GM18511 (cell line): ENCODE measurements around the gene ITPK1.

ENCODE experiments used
- ATAC-seq: cut with Tn5 transposase; IDR thresholded peaks from one replicate; pipeline ENCODE4 v1.9.1; 2021; ENCODE audit warnings: mild to moderate bottlenecking, moderate library complexity; ENCODE audit not compliant: unreplicated experiment

ITPK1 gene

DNA sequence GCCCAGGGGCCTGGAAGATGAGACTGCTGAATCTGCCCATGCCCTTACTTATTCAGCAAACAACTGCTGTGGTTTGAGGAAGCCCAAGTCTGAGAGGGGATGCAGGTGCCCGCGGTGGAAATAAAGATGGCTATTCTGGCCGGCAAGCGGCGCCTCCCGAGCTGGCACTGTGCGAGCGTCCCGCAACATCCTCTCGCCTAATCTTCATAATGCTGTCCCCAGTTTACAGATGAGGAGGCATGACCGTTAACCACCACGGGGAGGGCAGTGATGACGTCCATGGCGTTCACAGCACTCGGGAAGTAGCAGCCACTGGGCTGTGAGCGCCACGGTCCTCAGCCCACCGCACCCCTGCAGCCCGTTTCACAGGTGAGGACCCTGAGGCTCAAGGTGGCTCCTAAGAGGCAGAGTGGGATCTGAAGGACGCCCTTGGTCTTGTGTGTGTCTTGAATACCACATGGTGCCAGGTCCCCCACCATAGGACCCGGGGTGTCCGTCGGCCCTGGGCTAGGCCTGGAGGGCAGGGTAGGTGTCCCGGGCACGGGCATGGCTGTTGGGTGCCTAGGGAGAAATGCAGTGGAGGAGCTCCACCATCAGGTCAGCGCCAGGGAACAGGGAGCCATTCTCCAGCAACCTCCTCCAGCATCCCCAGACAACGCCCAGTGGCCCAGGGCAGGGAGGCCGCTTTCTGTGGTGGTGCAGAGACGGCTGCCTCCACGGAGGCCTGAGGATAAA, 172.6 kb downstream of the ITPK1 start:
- ATAC-seq, result no peak

DNA sequence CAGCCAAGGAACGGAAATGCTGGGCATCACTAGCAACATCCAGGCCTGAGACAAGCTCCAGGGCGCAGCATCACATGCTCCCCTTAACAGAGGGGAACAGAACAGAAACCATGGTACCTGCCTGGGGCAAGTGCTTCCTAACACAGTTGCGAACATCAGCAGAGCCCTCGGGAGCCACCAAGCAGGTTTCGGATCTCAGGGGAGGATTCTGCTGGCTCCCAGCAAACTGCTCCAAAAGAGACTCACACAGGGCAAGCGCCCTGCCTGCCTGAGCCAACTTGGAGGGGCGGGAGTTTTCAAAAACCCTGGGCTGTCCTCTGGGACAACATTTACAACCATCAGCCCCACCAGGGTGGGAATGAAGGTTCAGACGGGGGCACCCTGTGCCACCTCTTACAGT, 173.1 kb downstream of the ITPK1 start:
- ATAC-seq, result no peak

DNA sequence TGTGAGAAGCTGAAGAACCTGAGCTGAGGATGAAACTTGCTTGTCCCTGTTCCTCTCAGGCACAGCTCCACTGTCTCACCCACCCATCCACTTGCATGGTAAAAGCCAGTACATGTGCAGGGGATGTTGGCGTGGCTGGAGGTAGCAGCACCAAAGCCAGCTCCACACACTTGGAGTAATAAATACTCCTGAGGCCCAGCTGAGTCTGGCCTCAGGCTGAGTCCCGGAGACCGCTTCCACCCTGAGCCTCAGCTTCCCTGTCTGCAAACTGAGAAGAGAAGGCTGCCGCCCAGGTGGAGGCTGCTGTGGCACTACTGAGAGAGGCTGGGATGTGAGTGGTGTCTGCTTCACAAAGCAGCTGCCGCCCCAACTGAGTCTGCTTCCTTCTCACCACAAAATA, 173.6 kb downstream of the ITPK1 start:
- no peak for ATAC-seq

DNA sequence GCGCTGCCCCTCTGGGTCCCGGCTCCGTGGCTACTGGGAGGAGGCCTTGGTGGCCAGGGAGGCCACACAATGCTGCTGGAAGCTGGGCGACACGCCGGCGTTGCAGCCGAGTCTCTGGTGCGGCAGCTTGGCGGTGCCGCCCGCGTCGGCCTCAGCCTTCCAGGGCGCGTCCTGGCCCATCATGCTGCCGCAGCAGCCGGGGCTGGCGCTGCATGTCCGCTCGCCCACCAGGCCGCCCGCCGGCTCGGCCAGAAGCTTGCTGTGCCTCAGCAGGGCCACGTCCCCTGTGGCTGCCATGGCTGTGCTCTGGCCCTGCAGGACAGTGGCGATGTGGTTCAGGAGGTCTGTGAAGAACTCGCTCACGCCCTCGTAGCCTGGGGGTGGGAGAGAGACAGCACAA, 174.2 kb downstream of the ITPK1 start:
- no peak for ATAC-seq

DNA sequence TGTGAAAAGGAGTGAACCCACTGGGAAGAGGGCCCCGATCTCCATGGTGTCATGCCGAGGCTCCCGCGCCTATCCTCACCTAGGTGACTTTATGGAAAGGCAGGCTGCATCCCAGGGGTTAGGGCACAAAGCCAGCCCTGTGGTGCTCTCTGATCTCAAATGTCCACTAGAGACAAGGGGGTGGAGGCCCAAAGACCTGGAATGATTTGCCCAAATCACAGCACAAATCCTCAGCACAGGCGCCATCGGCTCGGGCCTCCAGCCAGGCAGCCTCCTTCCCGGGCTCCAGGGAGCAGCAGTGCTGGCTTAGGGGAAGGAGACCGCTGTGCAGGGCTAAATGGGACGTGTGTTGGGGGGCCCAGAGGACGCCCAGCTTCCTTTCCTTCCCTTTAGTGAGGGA, 175.2 kb downstream of the ITPK1 start:
- ATAC-seq, result no peak

DNA sequence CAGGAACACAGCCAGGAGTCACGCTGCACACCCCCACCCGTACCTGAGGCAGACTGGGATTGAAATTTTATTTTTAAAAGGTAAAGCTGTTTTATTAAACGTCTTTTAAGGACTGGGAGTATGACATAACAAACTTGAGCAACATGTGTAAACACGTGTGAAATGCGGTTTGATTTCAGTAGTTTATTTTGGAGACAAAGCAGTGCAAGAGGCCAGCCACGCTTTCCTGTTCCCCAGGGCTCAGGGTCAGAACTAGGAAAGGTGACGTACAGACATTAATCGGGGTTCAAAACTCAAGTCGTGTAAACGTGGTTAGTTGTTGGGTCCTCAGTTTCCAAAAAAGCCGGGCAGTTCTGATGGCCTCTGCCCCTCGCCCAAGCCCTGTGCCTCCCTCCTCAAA, 176.0 kb downstream of the ITPK1 start:
- ATAC-seq, result no peak

DNA sequence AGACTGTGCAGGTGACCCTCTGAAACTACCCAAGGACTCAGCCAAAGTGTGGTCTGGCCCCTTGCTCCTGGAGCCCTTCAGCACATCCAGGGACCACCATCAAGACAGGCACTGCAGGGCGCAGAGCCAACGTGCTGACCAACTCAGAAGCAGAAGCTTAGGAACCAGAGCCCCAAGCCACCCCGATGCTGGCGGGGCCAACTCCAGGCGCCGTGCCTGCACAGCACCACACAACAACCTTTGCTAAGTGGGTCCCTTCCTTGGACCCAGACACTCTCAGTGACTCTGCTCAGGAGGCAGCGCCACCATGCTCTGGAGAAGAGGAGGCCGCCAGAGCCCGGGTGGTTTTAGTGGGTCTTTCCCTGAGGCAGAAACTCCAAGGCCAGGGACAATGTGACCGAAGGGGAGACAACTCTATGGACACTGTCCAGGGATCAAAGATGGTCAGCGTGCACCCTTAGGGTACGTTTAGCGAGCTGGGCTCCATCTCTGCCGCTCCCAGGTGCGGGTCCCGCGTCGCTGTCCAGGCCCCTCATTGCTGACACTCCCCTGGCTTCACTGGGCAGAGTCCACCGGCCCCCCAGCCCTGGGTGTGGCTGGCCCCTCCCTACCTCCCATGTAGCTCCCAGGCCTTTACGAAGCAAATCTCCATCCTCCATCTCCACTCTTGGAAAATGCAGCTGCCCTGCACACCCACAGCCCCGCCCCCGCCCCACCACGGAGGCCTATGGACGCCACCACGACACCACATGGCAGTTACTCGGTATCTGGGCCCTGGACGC, 176.6 kb downstream of the ITPK1 start:
- ATAC-seq, result no peak

DNA sequence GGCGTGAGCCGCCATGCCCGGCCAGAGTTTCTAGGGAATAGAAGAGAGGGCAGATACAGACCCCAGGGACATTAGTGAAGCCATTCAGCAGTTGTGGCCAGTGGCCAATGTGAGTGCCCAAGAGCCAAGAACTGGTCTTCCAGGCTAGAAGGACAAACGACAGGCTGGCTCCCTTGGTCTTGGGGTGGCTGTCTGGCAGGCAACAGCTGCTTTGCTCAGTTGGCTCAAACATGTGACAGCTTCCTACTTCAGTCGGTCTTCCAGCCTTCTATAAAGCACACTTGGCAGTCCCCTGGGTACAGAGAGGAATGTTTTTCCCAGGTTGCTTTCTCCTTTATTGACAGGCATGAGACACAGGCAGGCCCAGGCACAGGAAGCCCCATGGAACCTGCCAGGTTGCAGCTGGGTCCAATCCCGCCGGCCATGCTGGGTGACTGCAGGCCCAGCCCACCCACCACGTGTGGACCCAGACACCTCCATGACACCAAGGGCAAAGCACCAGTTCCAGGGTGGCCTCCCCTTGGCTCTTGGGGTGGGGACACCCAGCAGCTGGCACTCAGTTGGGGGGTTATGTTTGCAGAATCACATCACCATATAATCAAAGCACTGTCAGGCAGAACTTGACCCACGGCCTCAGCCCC, 177.4 kb downstream of the ITPK1 start:
- no peak for ATAC-seq

DNA sequence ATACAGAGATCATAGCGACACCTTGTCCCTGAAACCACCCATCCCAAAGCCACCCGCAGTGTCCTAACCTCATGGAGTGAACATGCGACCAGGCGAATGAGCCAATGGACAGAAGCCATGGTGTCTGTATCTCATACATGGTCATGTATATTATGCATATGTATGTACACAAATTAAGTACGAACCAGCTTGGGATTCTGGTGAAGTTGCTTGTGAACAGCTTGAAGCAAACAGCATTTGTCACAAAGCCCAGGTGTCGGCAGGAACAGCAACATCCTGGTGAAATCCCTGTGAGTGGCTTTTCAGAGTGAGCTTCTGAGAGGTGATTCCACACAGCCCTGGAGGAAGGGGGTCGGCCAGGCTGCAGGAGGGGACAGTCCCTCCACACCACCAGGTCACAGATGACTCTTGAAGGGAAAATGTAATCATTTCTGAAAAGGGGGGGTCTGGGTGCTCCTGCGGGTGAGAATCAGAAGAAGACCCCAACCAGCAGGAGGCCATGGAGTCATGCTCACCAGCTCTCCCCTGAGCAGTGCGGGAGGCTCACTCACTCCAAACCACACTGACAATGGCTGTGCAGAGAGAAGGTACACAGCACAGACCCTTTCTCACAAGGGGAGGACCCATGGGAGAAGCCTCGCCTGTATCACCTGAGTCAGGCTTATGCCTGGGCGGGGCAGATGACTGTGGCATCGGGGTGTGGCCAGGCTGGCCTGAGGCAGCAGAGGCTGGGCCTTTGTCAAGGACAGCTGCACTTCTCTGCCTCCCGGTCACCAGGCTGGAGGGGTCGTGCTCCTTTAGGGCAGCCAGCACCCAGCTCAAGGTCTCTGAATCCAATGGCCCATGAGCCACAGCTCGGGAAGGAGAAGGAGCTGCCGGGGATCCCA, 178.4 kb downstream of the ITPK1 start:
- ATAC-seq, result no peak

DNA sequence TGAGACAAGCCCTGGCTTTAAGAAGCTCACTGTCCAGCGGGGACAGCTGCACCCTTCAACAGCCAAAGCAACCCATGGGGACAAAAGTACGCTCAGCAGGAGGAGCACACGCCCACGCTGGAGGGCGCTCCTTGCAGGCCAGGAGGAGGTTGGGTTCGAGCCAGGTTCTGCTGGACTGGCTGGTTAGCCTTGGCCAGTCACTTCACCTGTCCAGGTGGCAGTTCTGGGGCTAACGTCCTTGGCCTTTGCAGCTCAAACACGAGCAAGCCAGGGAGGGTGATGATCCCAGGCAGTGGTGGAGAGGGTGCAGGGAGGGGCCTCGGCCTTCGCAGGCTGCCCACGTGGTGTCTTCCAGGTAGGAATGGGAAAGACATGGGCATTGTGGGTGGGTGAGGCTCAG, 179.6 kb downstream of the ITPK1 start:
- no peak for ATAC-seq

DNA sequence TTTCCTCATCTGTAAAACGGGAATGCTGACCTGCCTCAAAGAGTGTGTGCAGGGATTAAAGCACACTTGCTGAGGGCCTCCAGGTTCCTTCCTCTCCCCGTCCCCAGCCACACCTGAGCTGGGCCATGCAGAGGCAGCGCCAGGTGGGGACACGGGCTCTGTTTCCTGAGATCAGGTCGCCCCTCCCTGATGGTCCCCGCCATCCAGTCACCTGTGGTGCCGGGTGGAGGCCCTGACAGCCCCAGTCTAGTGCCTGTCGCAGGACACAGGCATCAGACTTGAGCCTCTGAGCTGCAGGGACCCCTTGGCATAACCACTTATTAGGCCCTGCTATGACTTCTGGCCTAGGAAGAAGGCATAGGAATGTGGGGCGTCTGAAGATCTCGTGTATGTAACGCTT, 180.3 kb downstream of the ITPK1 start:
- ATAC-seq, result no peak

DNA sequence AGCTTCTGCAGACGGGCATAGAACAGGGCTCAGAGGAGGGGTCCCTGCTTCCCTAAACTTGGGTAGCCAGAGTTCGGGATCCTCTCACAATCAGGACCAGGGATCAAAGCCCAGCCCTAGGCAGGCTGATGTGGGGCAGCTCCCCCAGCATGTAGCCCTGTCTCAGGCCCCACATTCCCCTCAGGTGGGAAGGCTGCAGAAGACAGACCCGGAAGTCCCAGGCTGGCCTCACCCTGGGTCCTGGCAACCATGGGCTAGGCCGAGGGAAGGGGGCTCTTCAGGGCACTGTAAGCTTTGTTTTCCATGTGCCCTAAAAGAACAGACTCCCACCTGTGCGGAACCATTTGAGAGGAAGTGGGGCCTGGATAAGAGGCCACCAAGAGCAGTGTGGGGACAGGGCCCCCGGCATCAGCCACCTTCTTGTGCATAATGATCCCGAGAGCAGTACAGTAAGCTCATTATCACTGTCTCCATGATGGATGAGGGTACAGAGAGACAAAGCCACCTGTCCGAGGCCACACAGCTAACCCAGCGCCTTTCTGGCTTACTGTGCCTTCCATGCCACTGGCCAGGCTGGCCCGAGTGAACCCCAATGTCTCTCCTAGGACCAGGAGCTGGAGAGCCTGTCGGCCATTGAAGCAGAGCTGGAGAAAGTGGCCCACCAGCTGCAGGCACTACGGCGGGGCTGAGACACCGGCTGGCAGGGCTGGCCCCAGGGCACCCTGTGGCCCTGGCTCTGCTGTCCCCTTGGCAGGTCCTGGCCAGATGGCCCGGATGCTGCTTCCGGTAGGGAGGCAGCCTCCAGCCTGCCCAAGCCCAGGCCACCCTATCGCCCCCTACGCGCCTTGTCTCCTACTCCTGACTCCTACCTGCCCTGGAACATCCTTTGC, 181.3 kb downstream of the ITPK1 start:
- ATAC-seq, result no peak

DNA sequence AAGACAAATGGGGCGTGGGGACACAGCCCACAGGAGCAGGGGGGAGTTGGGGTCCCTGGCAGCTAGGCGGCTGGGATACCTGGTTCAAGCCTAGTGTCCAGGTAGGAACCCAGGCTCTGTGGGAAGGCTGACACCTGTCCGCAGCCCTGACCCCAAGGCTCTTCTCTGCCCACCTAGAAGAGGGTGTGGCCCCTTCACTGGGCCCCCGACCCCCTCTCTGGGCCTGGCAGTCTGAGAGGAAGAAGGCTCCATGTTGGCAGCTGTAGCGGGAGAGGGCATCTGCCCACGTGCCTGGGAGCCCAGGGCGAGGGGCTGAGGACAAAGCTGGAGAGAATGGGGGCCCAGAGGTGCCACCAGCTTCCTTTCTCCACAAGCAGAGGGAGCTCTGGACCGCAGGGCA, 182.2 kb downstream of the ITPK1 start:
- no peak for ATAC-seq

DNA sequence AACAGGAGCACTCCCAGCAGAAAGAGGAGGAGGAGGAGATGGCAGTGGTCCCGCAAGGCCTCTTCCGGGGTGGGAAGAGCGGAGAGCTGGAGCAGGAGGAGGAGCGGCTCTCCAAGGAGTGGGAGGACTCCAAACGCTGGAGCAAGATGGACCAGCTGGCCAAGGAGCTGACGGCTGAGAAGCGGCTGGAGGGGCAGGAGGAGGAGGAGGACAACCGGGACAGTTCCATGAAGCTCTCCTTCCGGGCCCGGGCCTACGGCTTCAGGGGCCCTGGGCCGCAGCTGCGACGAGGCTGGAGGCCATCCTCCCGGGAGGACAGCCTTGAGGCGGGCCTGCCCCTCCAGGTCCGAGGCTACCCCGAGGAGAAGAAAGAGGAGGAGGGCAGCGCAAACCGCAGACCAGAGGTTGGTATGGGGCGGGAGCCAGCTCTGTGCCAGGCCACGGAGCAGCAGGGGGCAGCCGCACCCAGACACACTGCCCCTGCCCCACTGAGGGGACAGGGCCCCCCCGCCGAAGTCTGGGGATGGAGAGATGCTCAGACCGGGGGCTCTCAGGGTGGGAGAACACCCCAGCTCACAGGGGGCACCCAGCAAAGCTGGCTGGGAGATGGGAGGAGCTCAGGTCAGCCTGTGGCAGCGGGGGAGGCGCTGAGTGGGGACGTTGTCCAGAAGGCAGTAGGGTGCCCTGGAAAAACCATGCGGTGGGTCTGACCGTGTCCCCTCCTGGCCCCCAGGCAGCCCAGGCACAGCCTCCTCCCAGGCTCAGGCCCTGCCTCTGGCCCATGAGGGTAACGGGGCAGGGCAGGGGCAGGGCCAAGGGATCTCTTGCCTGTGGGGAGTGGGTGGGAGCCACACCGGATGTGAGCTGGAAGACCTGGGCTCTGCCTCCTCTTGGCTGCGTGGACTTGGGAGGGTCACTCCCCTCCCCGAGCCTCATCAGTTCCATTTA, 183.0 kb downstream of the ITPK1 start:
- no peak for ATAC-seq

DNA sequence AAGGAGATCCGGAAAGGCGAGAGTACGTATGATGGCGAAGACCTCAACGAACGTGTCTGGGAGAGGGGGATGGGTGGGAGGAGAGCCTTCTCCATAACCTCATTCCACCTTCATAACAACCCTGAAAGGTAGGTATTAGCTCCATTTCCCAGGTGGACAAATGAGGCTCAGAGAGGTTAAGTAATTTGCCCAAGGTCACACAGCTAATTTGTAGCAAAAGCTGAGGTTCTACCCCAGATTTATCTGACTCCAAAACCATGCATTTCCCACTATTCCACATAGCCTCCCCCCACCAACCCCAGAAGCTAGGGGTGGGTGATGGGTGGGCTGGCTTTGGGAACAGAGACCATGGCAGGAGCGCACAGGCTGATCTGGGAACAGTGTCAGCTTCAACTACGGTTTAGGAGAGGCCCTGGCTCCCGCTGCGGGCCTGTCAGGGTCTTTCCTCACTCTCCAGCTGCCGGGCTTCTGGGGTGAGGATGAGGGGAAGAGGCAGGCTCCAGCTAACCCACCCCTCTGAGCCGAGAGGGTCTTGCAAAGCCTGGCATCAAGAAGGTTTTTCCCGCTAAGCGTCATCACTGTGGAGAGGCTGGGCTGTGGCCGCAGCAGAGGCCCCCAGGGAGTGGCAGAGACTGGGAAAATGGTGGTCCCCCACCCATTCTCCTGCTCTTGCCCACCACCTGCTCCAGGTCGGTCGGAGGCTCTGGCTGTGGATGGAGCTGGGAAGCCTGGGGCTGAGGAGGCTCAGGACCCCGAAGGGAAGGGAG, 183.9 kb downstream of the ITPK1 start:
- ATAC-seq, result no peak

DNA sequence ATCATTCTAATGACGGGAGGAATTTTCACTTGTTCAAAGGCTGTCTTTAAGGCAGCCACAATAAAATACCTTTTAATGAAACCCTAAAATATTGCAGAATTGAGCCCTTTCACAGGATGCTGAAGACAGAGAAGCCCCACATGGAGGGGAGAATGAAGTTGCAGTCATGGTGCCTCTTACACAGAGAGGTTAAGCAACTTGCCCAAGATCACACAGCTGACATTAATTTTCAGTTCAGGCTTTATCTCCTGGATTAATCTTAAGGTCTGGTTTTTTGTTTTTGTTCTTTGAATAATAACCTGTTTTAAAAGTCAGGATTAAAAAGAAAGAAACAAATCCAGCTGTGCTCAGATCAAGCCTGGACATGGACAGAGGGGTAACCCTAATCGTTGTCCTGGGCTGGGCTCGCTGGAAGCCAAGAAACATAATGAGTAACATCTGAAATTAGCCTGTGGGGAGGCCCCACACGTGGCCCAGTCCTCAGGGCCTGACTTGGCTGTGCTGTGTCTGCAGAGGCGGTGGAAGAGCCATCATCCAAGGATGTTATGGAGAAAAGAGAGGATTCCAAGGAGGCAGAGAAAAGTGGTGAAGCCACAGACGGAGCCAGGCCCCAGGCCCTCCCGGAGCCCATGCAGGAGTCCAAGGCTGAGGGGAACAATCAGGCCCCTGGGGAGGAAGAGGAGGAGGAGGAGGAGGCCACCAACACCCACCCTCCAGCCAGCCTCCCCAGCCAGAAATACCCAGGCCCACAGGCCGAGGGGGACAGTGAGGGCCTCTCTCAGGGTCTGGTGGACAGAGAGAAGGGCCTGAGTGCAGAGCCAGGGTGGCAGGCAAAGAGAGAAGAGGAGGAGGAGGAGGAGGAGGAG, 184.8 kb downstream of the ITPK1 start:
- ATAC-seq, result no peak
